ENCODE measurements around the gene AIMP1.

AIMP1 gene

GRCh38 chr4:106369456-106370060 is 53.2 kb downstream of the AIMP1 start:
- Histone ChIP-seq H4K20me1 (ENCODE audit: control insufficient read depth, insufficient read depth, low read depth, low read length) (no peaks in the 10 kb centered on the region), H3K36me3 (ENCODE audit: control insufficient read depth, low read length) (no peaks in the 10 kb centered on the region), H3K4me1 (ENCODE audit: control insufficient read depth, low read length) (peaks cover 6% of the 10 kb centered on the region), H3K9me3 (ENCODE audit: control insufficient read depth, insufficient read depth, low read length) (no peaks in the 10 kb centered on the region), H3K9me2 (replicated peaks; ENCODE audit: control insufficient read depth, low read length) (no peaks in the 10 kb centered on the region), H3F3A (ENCODE audit: control insufficient read depth, insufficient read depth) (no peaks in the 10 kb centered on the region; the same call in 1 of the 2 replicates), H3K4me3 (ENCODE audit: low read length) (no peak overlapping the region), H3K27me3 (ENCODE audit: control insufficient read depth, low read length) (peaks cover 2% of the 10 kb centered on the region; the same call in 1 of the 2 replicates), H3K4me2 (ENCODE audit: low read length) (peak overlapping the region; percentile 54), H3K27ac (ENCODE audit: low read depth, low read length) (no peak overlapping the region), H3K79me2 (ENCODE audit: control insufficient read depth, low read length) (no peaks in the 10 kb centered on the region)
- peak; percentile 64 for TF ChIP-seq CTCF (IDR thresholded peaks at IDR 0.05; ENCODE audit: low read depth, low read length, poor library complexity, severe bottlenecking)
- TF ChIP-seq EZH2phosphoT487 (IDR thresholded peaks at IDR 0.05; ENCODE audit: borderline replicate concordance, low read length) = no peak

- Histone ChIP-seq H3K36me3 (ENCODE audit: control insufficient read depth, low read length) (no peaks in the 10 kb centered on the region), H3K9me3 (ENCODE audit: control insufficient read depth, insufficient read depth, low read length) (no peaks in the 10 kb centered on the region), H3K4me1 (ENCODE audit: control insufficient read depth, low read length) (peaks cover 6% of the 10 kb centered on the region), H3K4me3 (ENCODE audit: low read length) (no peak overlapping the region), H3K4me2 (ENCODE audit: low read length) (no peak overlapping the region), H4K20me1 (ENCODE audit: control insufficient read depth, insufficient read depth, low read depth, low read length) (no peaks in the 10 kb centered on the region), H3K9me2 (replicated peaks; ENCODE audit: control insufficient read depth, low read length) (no peaks in the 10 kb centered on the region), H3K27ac (ENCODE audit: low read depth, low read length) (no peak overlapping the region), H3K27me3 (ENCODE audit: control insufficient read depth, low read length) (peaks cover 2% of the 10 kb centered on the region; the same call in 1 of the 2 replicates), H3F3A (ENCODE audit: control insufficient read depth, insufficient read depth) (no peaks in the 10 kb centered on the region; the same call in 1 of the 2 replicates), H3K79me2 (ENCODE audit: control insufficient read depth, low read length) (no peaks in the 10 kb centered on the region)
- no peak for TF ChIP-seq EZH2phosphoT487 (IDR thresholded peaks at IDR 0.05; ENCODE audit: borderline replicate concordance, low read length)
- TF ChIP-seq CTCF (IDR thresholded peaks at IDR 0.05; ENCODE audit: low read depth, low read length, poor library complexity, severe bottlenecking) = no peak
These were observed 53.9 kb downstream of the AIMP1 start for GRCh38 chr4:106370214-106370613.

DNA sequence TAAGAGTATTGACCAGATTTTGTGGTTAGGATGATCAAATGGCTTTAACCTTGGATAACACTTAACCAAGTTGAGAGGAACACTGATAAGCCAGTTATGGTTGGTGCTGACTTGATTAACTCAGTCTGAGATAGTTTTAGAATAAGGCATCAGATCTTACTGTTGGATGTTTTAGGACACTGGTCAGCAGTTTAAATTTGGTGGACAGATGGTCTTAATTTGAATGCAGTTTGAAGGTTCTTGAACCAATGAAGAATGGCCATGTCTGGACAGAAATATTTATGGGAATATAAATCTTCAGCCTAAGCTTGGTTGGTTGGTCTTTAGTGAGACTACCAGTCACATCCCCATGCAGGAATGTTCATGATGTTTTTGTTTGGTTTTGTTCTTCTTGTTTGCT is 54.8 kb downstream of the AIMP1 start:
- Histone ChIP-seq H3K9me2 (replicated peaks; ENCODE audit: control insufficient read depth, low read length) (no peaks in the 10 kb centered on the region), H4K20me1 (ENCODE audit: control insufficient read depth, insufficient read depth, low read depth, low read length) (no peaks in the 10 kb centered on the region), H3K9me3 (ENCODE audit: control insufficient read depth, insufficient read depth, low read length) (no peaks in the 10 kb centered on the region), H3K4me1 (ENCODE audit: control insufficient read depth, low read length) (peaks cover 6% of the 10 kb centered on the region), H3F3A (ENCODE audit: control insufficient read depth, insufficient read depth) (no peaks in the 10 kb centered on the region; the same call in 1 of the 2 replicates), H3K4me2 (ENCODE audit: low read length) (no peak overlapping the region), H3K27ac (ENCODE audit: low read depth, low read length) (no peak overlapping the region), H3K27me3 (ENCODE audit: control insufficient read depth, low read length) (peaks cover 2% of the 10 kb centered on the region; the same call in 1 of the 2 replicates), H3K36me3 (ENCODE audit: control insufficient read depth, low read length) (no peaks in the 10 kb centered on the region), H3K79me2 (ENCODE audit: control insufficient read depth, low read length) (no peaks in the 10 kb centered on the region), H3K4me3 (ENCODE audit: low read length) (no peak overlapping the region)
- no peak for TF ChIP-seq CTCF (IDR thresholded peaks at IDR 0.05; ENCODE audit: low read depth, low read length, poor library complexity, severe bottlenecking)
- no peak for TF ChIP-seq EZH2phosphoT487 (IDR thresholded peaks at IDR 0.05; ENCODE audit: borderline replicate concordance, low read length)

Measured in DOHH2 (cell line).